Measurements from ENCODE around the gene SERF2. TPM values are rescaled to one million over a fixed set of nuclear protein-coding genes. Genes with fewer than 3 reads are reported as not detected.

Gene SERF2
- total and polyA plus RNA-seq, 2 of the 8 experiments (the other 6 are each of a cell fraction or from before 2014, with no cell fraction given) = 655 to 999 TPM

DNA sequence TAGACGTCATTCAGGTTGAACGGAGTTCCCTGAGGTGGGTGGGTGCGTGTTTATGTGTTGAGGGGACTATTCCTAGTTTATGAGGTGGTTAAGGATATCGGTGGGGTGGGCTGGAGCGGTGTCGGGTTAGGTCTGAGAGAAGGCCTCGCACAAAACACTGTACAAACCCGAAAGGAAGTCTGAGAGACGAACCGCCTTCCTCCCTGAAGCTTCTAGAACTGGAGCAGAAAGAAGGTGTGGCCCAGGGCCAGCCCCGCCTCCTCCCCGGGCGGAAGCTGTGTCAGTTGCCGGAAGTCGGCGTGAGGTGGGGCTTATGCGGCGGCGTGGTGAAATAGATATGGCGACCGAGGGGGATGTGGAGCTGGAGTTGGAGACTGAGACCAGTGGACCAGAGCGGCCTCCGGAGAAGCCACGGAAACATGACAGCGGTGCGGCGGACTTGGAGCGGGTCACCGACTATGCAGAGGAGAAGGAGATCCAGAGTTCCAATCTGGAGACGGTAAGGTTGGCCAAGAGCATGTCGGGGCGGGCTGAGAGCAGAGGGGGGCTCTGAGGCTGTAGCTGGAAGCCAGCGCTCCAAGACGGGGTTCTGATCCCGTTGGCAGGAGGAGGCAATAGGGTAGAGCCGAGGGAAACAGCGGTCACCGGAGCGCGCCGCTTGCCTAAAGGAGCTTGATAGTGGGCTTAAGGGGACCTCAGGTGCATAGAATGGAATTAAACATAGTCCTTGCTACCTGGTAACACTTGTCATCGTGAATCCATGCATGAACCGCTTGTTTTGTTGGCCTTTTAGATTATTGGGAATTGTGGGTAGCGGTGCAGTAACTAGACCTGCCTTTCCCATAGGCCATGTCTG, 8.4 kb downstream of the SERF2 start, which contains the start of gene HYPK (continued):
- TF ChIP-seq HDAC2 (IDR thresholded peaks at IDR 0.05; ENCODE audit: borderline replicate concordance in 1 of 2, low read depth in 2 of 2, low read length in 2 of 2) = peak in 1 of 2 experiments; percentile 91; a peak in 2 of 4 replicates
- no peak for TF ChIP-seq CHD1 (IDR thresholded peaks at IDR 0.05; ENCODE audit: low read depth, low read length)
- no peak for TF ChIP-seq RFX5 (IDR thresholded peaks at IDR 0.05; ENCODE audit: borderline replicate concordance, low read depth, low read length)
- TF ChIP-seq, protein P1, sequence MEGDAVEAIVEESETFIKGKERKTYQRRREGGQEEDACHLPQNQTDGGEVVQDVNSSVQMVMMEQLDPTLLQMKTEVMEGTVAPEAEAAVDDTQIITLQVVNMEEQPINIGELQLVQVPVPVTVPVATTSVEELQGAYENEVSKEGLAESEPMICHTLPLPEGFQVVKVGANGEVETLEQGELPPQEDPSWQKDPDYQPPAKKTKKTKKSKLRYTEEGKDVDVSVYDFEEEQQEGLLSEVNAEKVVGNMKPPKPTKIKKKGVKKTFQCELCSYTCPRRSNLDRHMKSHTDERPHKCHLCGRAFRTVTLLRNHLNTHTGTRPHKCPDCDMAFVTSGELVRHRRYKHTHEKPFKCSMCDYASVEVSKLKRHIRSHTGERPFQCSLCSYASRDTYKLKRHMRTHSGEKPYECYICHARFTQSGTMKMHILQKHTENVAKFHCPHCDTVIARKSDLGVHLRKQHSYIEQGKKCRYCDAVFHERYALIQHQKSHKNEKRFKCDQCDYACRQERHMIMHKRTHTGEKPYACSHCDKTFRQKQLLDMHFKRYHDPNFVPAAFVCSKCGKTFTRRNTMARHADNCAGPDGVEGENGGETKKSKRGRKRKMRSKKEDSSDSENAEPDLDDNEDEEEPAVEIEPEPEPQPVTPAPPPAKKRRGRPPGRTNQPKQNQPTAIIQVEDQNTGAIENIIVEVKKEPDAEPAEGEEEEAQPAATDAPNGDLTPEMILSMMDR (IDR thresholded peaks at IDR 0.05; ENCODE audit: control extremely low read depth in 1 of 3, insufficient read depth in 1 of 3, low read depth in 1 of 3, low read length in 3 of 3) = no peak
- no peak for TF ChIP-seq FOSL1 (IDR thresholded peaks at IDR 0.05; ENCODE audit: insufficient read depth, low read depth, low read length)
- TF ChIP-seq BACH1 (IDR thresholded peaks at IDR 0.05; ENCODE audit: low read length) = no peak
- TF ChIP-seq CHD2 (IDR thresholded peaks at IDR 0.05; ENCODE audit: low read length) = peak; percentile 52; the same call in 1 of the 2 replicates
- TF ChIP-seq YY1 (IDR thresholded peaks at IDR 0.05; ENCODE audit: low read depth, low read length) = peak; percentile 89
- TF ChIP-seq SIN3A (conservative IDR thresholded peaks at IDR 0.05 in 1 of 2, IDR thresholded peaks at IDR 0.05 in 1 of 2; ENCODE audit: low read depth in 1 of 2, low read length in 2 of 2) = peak; percentile 76 to 88; a peak in 3 of 4 replicates
- no peak for TF ChIP-seq SP2 (IDR thresholded peaks at IDR 0.05; ENCODE audit: low read length)
- TF ChIP-seq GTF2F1 (IDR thresholded peaks at IDR 0.05; ENCODE audit: borderline replicate concordance, low read depth, low read length) = no peak
- TF ChIP-seq TAF1 (IDR thresholded peaks at IDR 0.05; ENCODE audit: low read depth, low read length) = peak; percentile 82
- no peak for TF ChIP-seq CBX5 (IDR thresholded peaks at IDR 0.05; ENCODE audit: low read depth, low read length)
- TF ChIP-seq, protein P2, sequence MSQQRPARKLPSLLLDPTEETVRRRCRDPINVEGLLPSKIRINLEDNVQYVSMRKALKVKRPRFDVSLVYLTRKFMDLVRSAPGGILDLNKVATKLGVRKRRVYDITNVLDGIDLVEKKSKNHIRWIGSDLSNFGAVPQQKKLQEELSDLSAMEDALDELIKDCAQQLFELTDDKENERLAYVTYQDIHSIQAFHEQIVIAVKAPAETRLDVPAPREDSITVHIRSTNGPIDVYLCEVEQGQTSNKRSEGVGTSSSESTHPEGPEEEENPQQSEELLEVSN (IDR thresholded peaks at IDR 0.05) = peak; percentile 17; the same call in 1 of the 2 replicates
- peak; percentile 75 for TF ChIP-seq PHF8 (conservative IDR thresholded peaks at IDR 0.05; ENCODE audit: low read depth, low read length)
- TF ChIP-seq RAD21 (IDR thresholded peaks at IDR 0.05 in 1 of 2, conservative IDR thresholded peaks at IDR 0.05 in 1 of 2; ENCODE audit: low read depth in 2 of 2, low read length in 2 of 2) = no peak
- peak; percentile 38; the same call in 1 of the 2 replicates for TF ChIP-seq CREB1 (IDR thresholded peaks at IDR 0.05)
- TF ChIP-seq, protein P3, sequence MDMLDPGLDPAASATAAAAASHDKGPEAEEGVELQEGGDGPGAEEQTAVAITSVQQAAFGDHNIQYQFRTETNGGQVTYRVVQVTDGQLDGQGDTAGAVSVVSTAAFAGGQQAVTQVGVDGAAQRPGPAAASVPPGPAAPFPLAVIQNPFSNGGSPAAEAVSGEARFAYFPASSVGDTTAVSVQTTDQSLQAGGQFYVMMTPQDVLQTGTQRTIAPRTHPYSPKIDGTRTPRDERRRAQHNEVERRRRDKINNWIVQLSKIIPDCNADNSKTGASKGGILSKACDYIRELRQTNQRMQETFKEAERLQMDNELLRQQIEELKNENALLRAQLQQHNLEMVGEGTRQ (IDR thresholded peaks at IDR 0.05; ENCODE audit: low read length) = no peak
- TF ChIP-seq TCF12 (IDR thresholded peaks at IDR 0.05; ENCODE audit: low read depth, low read length) = no peak
